Measurements from ENCODE around the gene FAM184B.

- TF ChIP-seq, protein P1, sequence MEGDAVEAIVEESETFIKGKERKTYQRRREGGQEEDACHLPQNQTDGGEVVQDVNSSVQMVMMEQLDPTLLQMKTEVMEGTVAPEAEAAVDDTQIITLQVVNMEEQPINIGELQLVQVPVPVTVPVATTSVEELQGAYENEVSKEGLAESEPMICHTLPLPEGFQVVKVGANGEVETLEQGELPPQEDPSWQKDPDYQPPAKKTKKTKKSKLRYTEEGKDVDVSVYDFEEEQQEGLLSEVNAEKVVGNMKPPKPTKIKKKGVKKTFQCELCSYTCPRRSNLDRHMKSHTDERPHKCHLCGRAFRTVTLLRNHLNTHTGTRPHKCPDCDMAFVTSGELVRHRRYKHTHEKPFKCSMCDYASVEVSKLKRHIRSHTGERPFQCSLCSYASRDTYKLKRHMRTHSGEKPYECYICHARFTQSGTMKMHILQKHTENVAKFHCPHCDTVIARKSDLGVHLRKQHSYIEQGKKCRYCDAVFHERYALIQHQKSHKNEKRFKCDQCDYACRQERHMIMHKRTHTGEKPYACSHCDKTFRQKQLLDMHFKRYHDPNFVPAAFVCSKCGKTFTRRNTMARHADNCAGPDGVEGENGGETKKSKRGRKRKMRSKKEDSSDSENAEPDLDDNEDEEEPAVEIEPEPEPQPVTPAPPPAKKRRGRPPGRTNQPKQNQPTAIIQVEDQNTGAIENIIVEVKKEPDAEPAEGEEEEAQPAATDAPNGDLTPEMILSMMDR (IDR thresholded peaks at IDR 0.05) = no peak
- TF ChIP-seq POLR2A (IDR thresholded peaks at IDR 0.05) = no peak
Measured at GRCh38 chr4:17723648-17724047, 57.8 kb downstream of the FAM184B start.
